HUES6 (cell line): Measurements from ENCODE around the gene CD6.

Experiments
- H3K27ac ChIP-seq: 2 replicates; pipeline ENCODE4 v1.7.0; 2013; ENCODE audit warnings: low read depth, mild to moderate bottlenecking, low read length, inconsistent platforms
- H3K27me3 ChIP-seq: 2 replicates; pipeline ENCODE4 v1.6.1; 2013; ENCODE audit warnings: low read length; ENCODE audit not compliant: control insufficient read depth, insufficient read depth
- H3K36me3 ChIP-seq: 2 replicates; pipeline ENCODE4 v1.6.1; 2013; ENCODE audit warnings: low read length; ENCODE audit not compliant: control insufficient read depth, insufficient read depth
- H3K4me1 ChIP-seq: 2 replicates; pipeline ENCODE4 v1.6.1; 2013; ENCODE audit warnings: low read length; ENCODE audit not compliant: control insufficient read depth, insufficient read depth
- H3K4me3 ChIP-seq: 2 replicates; pipeline ENCODE4 v1.5.1; 2013; ENCODE audit warnings: low read depth, low read length
- H3K9ac ChIP-seq: one replicate; pipeline ENCODE4 v1.6.1; 2013; ENCODE audit warnings: mild to moderate bottlenecking, low read length
- H3K9me3 ChIP-seq: 2 replicates; pipeline ENCODE4 v1.6.1; 2013; ENCODE audit warnings: low read depth, low read length; ENCODE audit not compliant: control insufficient read depth, insufficient read depth

Gene CD6

DNA sequence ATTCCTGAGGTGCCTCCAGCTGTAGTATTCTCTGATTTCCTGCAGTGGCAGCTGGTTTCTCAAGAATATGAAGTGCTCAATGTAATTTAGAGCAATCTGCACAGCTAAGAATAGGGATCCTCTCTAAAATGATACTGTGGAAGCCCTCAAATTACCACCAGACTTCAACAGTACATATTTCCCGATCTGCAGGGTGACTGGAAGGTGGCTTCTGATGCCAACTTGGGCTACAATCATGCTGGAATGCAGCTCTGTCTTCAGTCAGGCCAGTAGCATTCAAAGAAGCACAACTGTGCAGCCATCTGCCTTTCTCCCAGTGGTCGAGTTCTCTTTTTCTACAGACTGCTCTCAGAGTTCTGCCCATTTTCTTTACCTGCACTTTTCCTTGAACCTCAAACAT lies 75.4 kb downstream of the CD6 start:
- H3K27me3 ChIP-seq = peaks cover 18% of the 10 kb centered on the region; the same call in 1 of the 2 replicates

DNA sequence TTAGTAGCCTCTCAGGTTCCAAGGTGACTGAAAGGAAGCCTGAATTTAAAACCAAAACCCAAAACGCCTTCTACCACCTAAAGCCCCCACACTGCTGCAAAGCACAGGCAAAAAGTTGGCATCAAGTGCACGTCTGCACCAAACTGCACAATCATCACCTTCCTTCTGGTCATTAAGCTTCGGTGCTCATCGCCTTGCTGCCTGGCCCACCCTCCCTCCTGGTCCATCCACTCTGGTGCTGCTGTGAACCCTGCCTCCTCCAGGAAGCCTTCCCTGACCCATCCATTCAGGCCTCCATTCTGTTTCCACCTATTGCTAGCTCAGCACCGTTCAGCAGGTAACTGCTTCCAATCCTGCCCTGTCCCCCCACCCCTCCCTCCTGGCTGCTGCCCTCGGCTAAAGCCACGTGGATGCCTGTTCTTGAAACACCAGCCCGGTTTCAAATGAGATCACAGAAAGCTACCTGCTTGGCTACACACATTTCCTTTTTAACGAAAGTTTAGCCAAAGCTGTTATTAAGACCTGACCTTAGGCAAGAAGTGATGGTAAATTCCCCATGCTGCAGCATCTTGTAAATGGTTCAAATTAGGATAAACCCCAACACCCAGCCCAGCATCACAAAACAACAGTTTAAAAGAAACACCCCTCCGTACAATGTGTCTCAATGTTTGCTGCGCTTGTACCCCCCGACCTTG lies 77.0 kb downstream of the CD6 start:
- no peaks in the 10 kb centered on the region for H3K4me1 ChIP-seq
- H3K27ac ChIP-seq = no peak overlapping the region
- no peak overlapping the region for H3K9ac ChIP-seq
- H3K9me3 ChIP-seq = no peaks in the 10 kb centered on the region
- H3K4me3 ChIP-seq = no peak overlapping the region
- H3K36me3 ChIP-seq = no peaks in the 10 kb centered on the region
- peaks cover 18% of the 10 kb centered on the region; the same call in 1 of the 2 replicates for H3K27me3 ChIP-seq

More for the DNA sequence above, 75.4 kb downstream of the CD6 start:
- H3K36me3 ChIP-seq = no peaks in the 10 kb centered on the region
- H3K4me1 ChIP-seq = peaks cover 5% of the 10 kb centered on the region
- H3K4me3 ChIP-seq = no peak overlapping the region
- H3K9me3 ChIP-seq = no peaks in the 10 kb centered on the region
- H3K27ac ChIP-seq = no peak overlapping the region
- H3K9ac ChIP-seq = no peak overlapping the region

DNA sequence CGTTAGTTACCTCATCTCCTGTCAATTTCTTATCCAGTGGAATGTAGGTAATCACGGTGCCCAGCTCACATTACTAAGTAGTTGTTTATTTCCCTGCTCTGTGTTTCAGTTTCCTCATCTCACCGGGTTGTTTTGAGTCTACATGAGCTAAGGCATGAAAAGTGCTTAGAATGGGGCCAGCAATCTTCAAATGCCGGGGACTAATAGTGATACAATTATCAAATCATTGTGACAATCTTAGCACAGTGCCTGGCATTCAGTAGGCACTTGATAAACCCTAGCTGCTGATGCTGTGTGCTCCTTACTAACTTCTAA lies 77.5 kb downstream of the CD6 start:
- no peak overlapping the region for H3K27ac ChIP-seq
- no peaks in the 10 kb centered on the region for H3K36me3 ChIP-seq
- H3K9me3 ChIP-seq = no peaks in the 10 kb centered on the region
- peaks cover 18% of the 10 kb centered on the region; the same call in 1 of the 2 replicates for H3K27me3 ChIP-seq
- no peaks in the 10 kb centered on the region for H3K4me1 ChIP-seq
- no peak overlapping the region for H3K4me3 ChIP-seq
- H3K9ac ChIP-seq = no peak overlapping the region

DNA sequence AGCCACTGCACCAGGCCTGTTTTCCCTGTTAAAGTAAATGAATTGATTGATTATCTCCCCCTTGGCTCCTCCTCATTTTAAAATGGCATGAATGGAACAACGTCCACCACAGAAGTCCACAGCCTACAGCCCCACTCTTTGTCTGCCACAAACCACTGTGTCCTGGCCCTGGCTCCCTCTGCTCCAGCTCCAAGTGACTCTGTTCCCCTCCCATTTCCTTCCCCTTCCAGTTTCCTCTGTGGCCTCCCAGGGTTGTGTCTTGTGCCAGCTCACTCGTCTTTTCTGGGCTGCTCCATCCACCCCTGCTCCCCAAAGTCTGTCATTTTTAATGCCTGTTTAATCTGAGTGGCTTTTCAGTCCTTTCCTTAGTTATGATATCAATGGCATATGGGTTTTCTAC lies 78.4 kb downstream of the CD6 start:
- Histone ChIP-seq H3K4me3 (no peak overlapping the region), H3K4me1 (no peaks in the 10 kb centered on the region), H3K27me3 (peaks cover 18% of the 10 kb centered on the region; the same call in 1 of the 2 replicates), H3K27ac (no peak overlapping the region), H3K9me3 (no peaks in the 10 kb centered on the region), H3K36me3 (no peaks in the 10 kb centered on the region), H3K9ac (no peak overlapping the region)

DNA sequence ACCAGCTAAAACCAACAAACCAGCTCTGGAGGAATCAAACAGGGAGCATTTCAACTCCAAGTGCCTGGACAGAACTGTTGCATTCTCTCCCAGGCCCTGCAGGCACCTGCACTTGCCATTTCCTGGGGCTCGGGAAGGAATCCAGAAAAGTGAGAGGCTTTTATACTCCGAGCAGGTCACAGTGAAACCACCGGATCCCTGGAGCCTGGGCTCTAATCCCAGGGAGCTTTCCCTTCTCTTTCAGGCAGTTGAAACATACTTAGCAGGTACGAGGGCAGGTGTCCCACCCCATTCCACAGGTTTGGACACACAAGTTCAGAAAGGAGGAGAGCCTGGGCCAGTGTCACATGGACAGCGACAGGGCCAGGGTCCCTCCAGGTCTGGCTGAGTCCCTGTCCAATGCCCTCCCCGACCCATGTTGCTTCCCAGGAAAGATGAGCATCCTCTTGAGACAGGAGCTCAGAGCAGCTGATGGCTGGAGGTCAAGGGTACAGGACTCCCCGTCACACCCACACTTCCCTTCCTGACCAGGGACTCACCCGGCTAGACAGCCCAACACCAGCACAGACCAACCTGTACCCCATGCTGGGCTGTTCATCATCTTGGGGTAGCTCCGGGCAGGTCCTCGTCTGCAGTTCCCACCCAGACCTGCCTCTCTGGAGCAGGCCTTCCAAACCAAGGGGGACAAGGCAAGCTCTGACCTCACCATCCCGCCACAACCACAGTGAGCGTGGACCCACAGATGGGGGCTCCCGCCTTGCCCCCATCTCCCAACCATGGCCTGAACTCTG lies 80.9 kb downstream of the CD6 start:
- H3K9me3 ChIP-seq = no peaks in the 10 kb centered on the region
- 0 out of 2 replicates have a peak, but pooled peaks cover 14% of the 10 kb centered on the region for H3K27me3 ChIP-seq
- H3K36me3 ChIP-seq = no peaks in the 10 kb centered on the region

DNA sequence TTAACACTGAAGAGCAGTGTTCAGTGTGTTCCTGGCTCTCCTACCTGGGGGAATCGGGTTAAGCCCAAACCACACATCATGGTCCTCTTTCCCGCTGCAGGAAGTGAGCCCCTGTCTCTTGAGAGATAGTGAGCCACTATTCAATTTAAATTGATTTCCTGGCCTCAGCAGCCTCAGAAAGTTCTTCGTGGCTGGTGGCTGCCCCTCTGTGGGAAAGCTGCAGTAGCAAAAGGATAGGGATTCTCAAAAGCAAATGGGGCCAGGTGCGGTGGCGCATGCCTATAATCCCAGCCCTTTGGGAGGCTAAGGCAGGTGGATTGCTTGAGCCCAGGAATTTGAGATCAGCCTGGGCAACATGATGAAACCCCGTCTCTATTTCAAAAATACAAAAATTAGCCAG lies 81.7 kb downstream of the CD6 start:
- H3K4me3 ChIP-seq = no peak overlapping the region
- H3K9ac ChIP-seq = no peak overlapping the region
- 0 out of 2 replicates have a peak, but pooled peaks cover 5% of the 10 kb centered on the region for H3K4me1 ChIP-seq
- H3K36me3 ChIP-seq = no peaks in the 10 kb centered on the region
- H3K27ac ChIP-seq = no peak overlapping the region
- H3K27me3 ChIP-seq = 0 out of 2 replicates have a peak, but pooled peaks cover 9% of the 10 kb centered on the region
- no peaks in the 10 kb centered on the region for H3K9me3 ChIP-seq

More for the DNA sequence above, 80.9 kb downstream of the CD6 start:
- Histone ChIP-seq H3K4me3 (no peak overlapping the region), H3K9ac (no peak overlapping the region), H3K27ac (no peak overlapping the region), H3K4me1 (0 out of 2 replicates have a peak, but pooled peaks cover 5% of the 10 kb centered on the region)

DNA sequence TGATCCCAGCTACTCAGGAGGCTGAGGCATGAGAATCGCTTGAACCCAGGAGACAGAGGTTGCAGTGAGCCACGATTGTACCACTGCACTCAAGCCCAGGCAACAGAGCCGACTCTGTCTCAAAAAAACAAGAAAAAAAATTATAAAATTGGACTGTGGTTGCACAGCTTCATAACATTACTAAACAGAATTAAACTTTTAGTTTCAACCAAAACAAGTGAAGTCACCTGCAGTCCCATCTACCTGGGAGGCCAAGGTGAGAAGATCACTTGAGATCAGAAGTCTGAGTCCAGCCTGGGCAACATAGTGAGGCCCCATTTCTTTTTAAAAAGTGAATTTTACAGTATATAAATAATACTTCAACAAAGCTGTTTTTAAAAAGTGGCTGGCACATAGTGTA lies 83.0 kb downstream of the CD6 start:
- H3K9me3 ChIP-seq = no peaks in the 10 kb centered on the region
- H3K27me3 ChIP-seq = no peaks in the 10 kb centered on the region
- H3K36me3 ChIP-seq = no peaks in the 10 kb centered on the region
- H3K9ac ChIP-seq = no peak overlapping the region
- 0 out of 2 replicates have a peak, but pooled peaks cover 5% of the 10 kb centered on the region for H3K4me1 ChIP-seq
- H3K27ac ChIP-seq = no peak overlapping the region
- no peak overlapping the region for H3K4me3 ChIP-seq

DNA sequence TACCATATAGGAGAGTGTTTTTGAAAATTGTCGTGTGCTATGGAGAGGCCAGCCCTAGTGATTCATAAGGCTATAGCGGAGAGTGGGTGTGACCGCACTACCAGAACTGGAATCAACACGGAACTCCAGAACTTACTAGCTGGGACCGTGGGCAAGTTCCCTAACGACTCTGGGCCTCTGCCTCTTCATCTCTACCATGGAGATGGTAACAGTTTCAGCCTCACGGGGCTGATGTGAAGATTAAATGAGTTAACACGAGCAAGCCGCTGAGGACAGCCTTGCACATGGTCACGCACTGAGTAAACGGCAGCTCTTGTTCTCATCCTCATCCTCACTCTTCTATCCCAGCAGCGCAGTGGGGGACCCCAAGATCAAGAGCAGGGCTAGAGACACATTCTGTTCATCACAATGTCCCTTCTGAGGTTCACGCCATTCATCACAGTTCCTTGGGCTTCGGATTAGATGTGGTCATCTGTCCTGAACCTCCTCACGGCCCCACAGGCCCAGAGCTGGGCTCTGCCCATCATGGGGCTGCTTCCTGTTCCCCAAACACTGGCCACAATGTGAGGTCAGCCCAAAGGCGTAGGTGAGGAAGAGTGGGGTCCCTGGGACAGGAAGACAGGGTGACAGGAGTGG lies 83.6 kb downstream of the CD6 start:
- H3K27ac ChIP-seq = no peak overlapping the region
- H3K9ac ChIP-seq = no peak overlapping the region
- 0 out of 2 replicates have a peak, but pooled peaks cover 5% of the 10 kb centered on the region for H3K4me1 ChIP-seq
- no peaks in the 10 kb centered on the region for H3K9me3 ChIP-seq
- no peak overlapping the region for H3K4me3 ChIP-seq
- H3K36me3 ChIP-seq = no peaks in the 10 kb centered on the region
- H3K27me3 ChIP-seq = no peaks in the 10 kb centered on the region

DNA sequence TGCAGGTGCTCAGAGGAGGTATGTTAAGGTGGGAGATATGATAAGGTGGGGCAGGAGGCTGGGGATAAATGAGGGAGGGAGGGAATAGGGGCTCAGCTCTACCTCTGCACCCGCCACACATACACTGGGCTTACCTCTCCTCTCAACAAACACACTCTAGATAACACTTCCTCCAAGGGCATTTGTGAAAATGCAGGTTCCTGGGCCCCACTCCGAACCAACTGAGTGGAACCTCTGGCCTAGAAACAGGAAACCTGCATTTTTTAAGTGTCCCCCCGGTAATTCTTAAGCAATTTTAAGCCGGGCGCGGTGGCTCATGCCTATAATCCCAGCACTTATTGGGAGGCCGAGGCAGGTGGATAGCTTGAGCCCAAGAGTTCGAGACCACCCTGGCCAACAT lies 84.3 kb downstream of the CD6 start:
- H3K36me3 ChIP-seq = no peaks in the 10 kb centered on the region
- no peak overlapping the region for H3K4me3 ChIP-seq
- H3K4me1 ChIP-seq = 0 out of 2 replicates have a peak, but pooled peaks cover 5% of the 10 kb centered on the region
- H3K27ac ChIP-seq = no peak overlapping the region
- H3K9ac ChIP-seq = no peak overlapping the region
- no peaks in the 10 kb centered on the region for H3K9me3 ChIP-seq
- no peaks in the 10 kb centered on the region for H3K27me3 ChIP-seq

DNA sequence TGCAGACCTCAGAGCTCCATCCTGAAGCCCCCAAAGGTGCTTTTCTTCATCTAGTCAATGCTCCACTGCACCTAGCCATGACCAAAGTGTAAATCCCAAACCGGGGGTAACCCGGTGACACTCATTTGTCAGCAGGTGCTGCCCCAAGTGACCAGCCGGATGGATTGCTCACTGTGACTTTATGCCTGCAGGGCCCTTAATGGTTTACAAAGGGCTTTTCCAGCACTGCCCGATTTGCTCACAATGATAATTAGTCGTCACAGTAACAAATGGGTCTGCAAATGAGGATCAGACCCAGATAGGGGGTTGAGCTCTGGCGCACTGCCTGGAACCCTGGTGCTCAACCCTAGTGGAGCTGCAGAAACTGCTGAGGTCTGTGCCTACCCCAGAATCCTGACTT lies 85.1 kb downstream of the CD6 start:
- H3K36me3 ChIP-seq = no peaks in the 10 kb centered on the region
- H3K9me3 ChIP-seq = no peaks in the 10 kb centered on the region
- H3K27me3 ChIP-seq = no peaks in the 10 kb centered on the region
- H3K9ac ChIP-seq = no peak overlapping the region
- 0 out of 2 replicates have a peak, but pooled peaks cover 5% of the 10 kb centered on the region for H3K4me1 ChIP-seq
- no peak overlapping the region for H3K27ac ChIP-seq
- no peak overlapping the region for H3K4me3 ChIP-seq

DNA sequence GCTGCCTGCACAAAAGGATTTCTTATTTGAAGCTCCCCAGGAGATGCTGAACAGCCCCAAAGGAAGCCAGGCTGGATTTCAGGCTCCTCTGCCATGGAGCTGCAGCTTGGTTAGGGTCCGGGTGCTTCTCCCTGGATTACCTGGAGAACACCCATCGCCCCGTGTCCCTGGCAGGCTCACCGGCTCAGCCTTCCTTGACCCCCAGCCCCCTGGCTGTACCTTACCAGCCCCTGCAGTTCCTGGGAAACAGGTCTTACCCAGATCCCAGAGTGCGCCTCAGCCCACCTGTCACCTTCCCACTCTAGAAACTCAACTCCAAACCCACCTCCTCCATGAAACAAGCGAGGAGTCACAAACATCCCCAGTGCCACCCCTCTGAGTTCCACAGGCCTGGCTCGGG lies 85.5 kb downstream of the CD6 start:
- Histone ChIP-seq H3K27ac (no peak overlapping the region), H3K9me3 (no peaks in the 10 kb centered on the region), H3K4me3 (no peak overlapping the region), H3K4me1 (0 out of 2 replicates have a peak, but pooled peaks cover 5% of the 10 kb centered on the region), H3K27me3 (no peaks in the 10 kb centered on the region), H3K36me3 (no peaks in the 10 kb centered on the region), H3K9ac (no peak overlapping the region)
